NB4 (cell line): ENCODE measurements around the gene KTN1.

Experiments
- DNase-seq: peaks from one replicate; pipeline ENCODE4 v3.0.0; 2010; ENCODE audit warnings: low read depth
- H3K4me3 ChIP-seq: one replicate; pipeline ENCODE4 v1.5.1; 2011; ENCODE audit warnings: mild to moderate bottlenecking, low read depth, low read length, moderate library complexity
- MYC ChIP-seq: IDR thresholded peaks from 2 replicates; pipeline ENCODE4 v1.6.1; 2011; ENCODE audit warnings: low read depth, low read length
- POLR2A ChIP-seq: IDR thresholded peaks from 2 replicates; pipeline ENCODE4 v1.6.1; 2011; ENCODE audit warnings: mild to moderate bottlenecking; ENCODE audit not compliant: insufficient read length; ENCODE audit errors: extremely low read depth
- TF ChIP-seq, protein P1 (sequence below): IDR thresholded peaks from one replicate; pipeline ENCODE4 v1.5.1; 2012; ENCODE audit warnings: low read depth, low read length
- TF ChIP-seq, protein P2 (sequence below): IDR thresholded peaks from 2 replicates; pipeline ENCODE4 v1.6.1; 2011; ENCODE audit warnings: low read depth, low read length

Gene KTN1

DNA sequence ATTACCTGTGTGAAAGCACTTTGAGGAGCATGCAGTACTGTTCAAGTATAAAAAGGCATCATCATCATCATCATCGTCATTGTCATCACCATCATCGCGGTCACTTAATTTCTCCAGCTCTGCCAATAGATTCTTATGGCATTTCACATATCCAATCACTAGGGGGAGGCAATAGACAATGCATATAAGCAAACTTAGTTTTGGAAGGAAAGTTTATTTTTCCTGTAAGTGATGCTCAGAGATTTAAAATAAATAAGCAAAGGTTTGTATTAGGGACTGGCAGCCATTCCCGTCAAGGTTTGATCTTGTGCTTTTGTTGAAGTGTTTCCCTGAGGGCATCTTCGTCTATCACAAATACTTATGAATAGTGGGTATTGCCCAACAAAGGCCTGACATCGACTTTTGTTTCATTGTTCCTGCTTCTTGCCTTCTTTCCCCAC, 127.4 kb downstream of the KTN1 start:
- peak; percentile 39 for DNase-seq
- H3K4me3 ChIP-seq = no peak overlapping the region
- TF ChIP-seq, protein P1, sequence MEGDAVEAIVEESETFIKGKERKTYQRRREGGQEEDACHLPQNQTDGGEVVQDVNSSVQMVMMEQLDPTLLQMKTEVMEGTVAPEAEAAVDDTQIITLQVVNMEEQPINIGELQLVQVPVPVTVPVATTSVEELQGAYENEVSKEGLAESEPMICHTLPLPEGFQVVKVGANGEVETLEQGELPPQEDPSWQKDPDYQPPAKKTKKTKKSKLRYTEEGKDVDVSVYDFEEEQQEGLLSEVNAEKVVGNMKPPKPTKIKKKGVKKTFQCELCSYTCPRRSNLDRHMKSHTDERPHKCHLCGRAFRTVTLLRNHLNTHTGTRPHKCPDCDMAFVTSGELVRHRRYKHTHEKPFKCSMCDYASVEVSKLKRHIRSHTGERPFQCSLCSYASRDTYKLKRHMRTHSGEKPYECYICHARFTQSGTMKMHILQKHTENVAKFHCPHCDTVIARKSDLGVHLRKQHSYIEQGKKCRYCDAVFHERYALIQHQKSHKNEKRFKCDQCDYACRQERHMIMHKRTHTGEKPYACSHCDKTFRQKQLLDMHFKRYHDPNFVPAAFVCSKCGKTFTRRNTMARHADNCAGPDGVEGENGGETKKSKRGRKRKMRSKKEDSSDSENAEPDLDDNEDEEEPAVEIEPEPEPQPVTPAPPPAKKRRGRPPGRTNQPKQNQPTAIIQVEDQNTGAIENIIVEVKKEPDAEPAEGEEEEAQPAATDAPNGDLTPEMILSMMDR = peak; percentile 36
- no peak for TF ChIP-seq POLR2A

DNA sequence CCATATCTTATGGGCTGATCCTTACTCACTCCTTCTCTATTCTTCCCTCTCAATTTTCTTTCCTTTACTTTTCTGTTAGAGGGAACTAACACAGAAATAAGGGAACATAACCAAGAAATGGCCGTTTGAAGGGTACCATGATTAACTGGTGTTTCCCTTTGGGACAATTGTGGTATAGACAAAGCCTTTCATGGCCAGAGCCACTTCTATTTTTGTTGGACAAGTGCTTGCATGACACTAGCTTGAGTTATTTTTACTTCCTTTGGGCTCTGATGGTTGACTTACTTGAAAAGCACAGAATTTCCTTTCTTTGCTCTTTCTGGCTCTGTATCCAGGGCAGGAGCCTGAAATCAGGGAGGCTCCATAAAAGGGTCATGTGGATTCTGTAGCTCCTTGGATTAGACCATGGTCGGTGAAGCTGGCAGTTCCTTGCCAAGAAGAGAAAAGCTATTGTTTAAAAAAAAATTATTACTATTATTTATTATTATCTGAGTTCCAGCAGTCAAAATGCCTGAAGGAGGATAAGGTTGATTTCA, 130.6 kb downstream of the KTN1 start:
- no peak overlapping the region for H3K4me3 ChIP-seq
- no peak for DNase-seq
- TF ChIP-seq MYC (no peak), POLR2A (no peak)
- TF ChIP-seq, protein P2, sequence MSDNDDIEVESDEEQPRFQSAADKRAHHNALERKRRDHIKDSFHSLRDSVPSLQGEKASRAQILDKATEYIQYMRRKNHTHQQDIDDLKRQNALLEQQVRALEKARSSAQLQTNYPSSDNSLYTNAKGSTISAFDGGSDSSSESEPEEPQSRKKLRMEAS = no peak
- TF ChIP-seq, protein P1 = no peak

DNA sequence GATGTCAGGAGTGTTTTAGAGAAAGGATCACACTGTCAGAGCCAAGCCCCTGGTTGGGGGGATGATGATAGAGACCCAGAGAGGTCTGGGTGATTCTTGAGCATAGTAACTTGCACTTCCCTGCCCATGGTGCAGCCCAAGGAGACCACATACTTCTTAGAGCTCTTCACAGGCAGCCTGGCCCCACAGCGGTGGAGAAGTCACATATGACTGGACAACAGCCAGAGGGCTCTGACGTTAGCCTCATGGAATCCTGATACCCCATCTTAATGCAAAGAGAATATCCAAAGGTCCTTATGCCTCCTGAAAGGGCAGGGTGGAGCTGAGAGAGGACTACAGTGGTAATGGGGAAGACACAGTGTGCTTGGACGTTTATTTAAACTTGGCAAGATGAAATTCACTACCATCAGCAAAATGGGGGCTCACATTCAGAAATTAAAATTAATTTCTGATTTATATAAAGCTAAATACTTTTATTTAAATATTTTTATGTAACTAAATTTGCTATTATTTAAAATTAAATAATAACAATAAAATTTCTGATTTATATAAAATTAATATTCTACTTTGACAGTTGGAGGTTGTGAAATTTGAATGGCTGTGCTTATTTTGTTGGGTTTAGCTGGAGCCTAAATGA, 131.3 kb downstream of the KTN1 start:
- TF ChIP-seq, protein P2 = no peak
- TF ChIP-seq POLR2A (no peak), MYC (no peak)
- TF ChIP-seq, protein P1 = no peak
- no peak overlapping the region for H3K4me3 ChIP-seq
- DNase-seq = no peak

DNA sequence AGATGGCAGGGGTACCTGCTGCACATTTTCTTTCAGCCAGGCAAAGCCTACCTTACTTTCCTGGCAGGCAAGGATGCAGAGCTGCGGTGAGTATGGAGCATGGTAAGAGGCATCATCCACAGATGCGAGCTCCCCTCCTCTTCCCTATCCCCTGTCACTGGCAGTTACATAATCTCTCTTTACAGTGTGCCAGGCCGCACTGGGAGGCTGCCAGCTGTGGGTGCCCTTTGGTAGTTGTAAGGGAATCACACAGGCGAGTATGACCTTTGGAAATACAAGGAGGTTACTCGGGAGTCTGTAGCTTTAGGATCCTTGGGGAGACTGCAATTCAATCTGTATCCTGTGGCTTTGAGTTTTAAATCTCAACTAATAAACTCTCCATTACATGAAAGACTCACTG, 132.5 kb downstream of the KTN1 start:
- TF ChIP-seq POLR2A = no peak
- TF ChIP-seq, protein P1 = no peak
- TF ChIP-seq, protein P2 = no peak
- no peak for TF ChIP-seq MYC
- no peak for DNase-seq
- no peak overlapping the region for H3K4me3 ChIP-seq

DNA sequence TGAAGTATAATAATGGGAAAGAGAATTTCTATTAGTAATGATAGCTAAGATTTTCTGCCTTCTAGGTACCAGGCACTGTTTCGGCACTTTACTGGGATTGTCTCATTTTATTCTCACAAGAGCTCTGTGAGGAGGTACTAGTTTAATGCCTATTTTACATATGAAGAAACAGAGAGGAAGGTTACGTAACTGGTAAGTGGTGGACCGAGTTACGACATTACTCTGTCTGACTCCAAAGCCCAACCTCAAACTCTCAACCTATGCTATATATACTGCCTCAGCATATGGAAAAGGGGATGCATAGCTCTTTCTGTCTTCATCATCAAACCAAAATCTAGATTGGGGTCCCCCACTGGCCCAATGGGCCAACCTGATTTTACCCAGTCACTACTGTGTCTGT, 133.5 kb downstream of the KTN1 start:
- TF ChIP-seq MYC (no peak), POLR2A (no peak)
- TF ChIP-seq, protein P2 = no peak
- TF ChIP-seq, protein P1 = no peak
- H3K4me3 ChIP-seq = no peak overlapping the region
- DNase-seq = peak; percentile 83

DNA sequence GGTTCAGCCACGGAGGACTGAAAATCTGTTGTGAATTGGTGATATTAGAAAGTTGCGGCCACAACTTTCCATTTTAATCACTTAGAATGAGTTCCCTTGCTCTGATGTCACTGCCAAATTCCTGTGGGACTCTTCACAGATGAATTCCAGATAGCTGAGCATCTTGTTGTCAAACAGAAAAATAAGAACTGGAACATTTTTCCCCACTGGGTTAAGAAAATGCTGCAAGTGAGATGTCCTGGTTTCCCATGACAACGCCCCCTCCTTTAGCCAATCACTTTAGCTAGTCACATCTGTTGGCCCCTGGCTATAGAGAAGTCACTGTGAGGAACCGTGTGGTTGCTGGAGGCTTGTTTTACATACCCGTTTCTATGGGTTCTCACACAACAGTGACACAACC, 135.9 kb downstream of the KTN1 start:
- H3K4me3 ChIP-seq = no peak overlapping the region
- no peak for DNase-seq
- no peak for TF ChIP-seq MYC
- no peak for TF ChIP-seq POLR2A
- TF ChIP-seq, protein P2 = no peak
- TF ChIP-seq, protein P1 = no peak
